GM12891 (cell line): Measurements from ENCODE around the gene PTRH2.

Source experiments
- PAX5 ChIP-seq: IDR thresholded peaks from 2 replicates; pipeline ENCODE4 v1.6.1; 2011; ENCODE audit warnings: low read length, moderate library complexity, mild to moderate bottlenecking; ENCODE audit not compliant: insufficient read depth, severe bottlenecking
- POLR2A ChIP-seq: IDR thresholded peaks from 2 replicates; pipeline ENCODE4 v1.6.1; 2011; ENCODE audit warnings: low read depth, low read length, control low read depth
- POLR2AphosphoS5 ChIP-seq: IDR thresholded peaks from 2 replicates; pipeline ENCODE4 v1.6.1; 2011; ENCODE audit warnings: low read depth, low read length, control low read depth
- POU2F2 ChIP-seq: IDR thresholded peaks from 2 replicates; pipeline ENCODE4 v1.6.1; 2011; ENCODE audit warnings: low read depth, mild to moderate bottlenecking, control low read depth, low read length, moderate library complexity
- SPI1 ChIP-seq: IDR thresholded peaks from 2 replicates; pipeline ENCODE4 v1.6.1; 2011; ENCODE audit warnings: low read depth, low read length, control low read depth
- TAF1 ChIP-seq: IDR thresholded peaks from 2 replicates; pipeline ENCODE4 v1.6.1; 2011; ENCODE audit warnings: low read depth, low read length, control low read depth

DNA sequence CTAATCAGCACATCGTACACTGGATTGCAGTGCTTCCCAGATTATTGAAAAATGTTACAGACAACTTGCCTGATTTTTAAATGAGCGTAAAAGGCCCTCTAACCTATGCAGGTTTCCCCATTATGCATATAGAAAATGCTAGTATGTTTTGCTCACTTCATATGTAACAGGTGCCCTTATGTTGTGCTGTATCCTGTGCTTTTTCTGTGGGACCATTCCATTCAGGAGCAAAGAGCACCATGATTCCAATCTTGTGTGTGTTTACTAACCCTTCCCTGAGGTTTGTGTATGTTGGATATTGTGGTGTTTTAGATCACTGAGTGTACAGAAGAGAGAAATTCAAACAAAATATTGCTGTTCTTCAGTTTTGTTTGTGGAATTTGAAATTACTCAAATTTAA is 12.9 kb downstream of the PTRH2 start:
- TF ChIP-seq POLR2AphosphoS5 (no peak), POLR2A (no peak), TAF1 (no peak), POU2F2 (no peak), PAX5 (no peak), SPI1 (no peak)
